Measurements from ENCODE around the gene THRB. TPM values are rescaled to one million over a fixed set of nuclear protein-coding genes. Genes with fewer than 3 reads are reported as not detected.

The THRB gene
- total RNA-seq, 4 donors from 2014 or later = 19.8 to 25.8 (median 23.4) TPM

- WGBS, 2 donors = 70 to 74% methylated on average over 3 of the region's 3 CpGs
- no peak for TF ChIP-seq POLR2A (IDR thresholded peaks at IDR 0.05)
- no peak for TF ChIP-seq CTCF (IDR thresholded peaks at IDR 0.05)
- no peak for DNase-seq (ENCODE audit: low spot score in 2 of 2)
- no peak overlapping the region for H3K4me3 ChIP-seq (ENCODE audit: low read depth, poor library complexity, severe bottlenecking)
- intact Hi-C loops (cut with DNase I; ENCODE audit: low total_unique reads) = no loop called here
Observed at GRCh38 chr3:24523988-24524727, 29.5 kb upstream of the THRB start.

- no peak overlapping the region for H3K4me3 ChIP-seq (ENCODE audit: low read depth, poor library complexity, severe bottlenecking)
- TF ChIP-seq POLR2A (IDR thresholded peaks at IDR 0.05) = no peak
- TF ChIP-seq CTCF (IDR thresholded peaks at IDR 0.05) = no peak
- WGBS, 2 donors = 92 to 95% methylated on average over 2 of the region's 2 CpGs
- DNase-seq (ENCODE audit: low spot score in 2 of 2) = no peak
- intact Hi-C loops (cut with DNase I; ENCODE audit: low total_unique reads) = no loop called here
Observed at GRCh38 chr3:24523215-24523614, 28.6 kb upstream of the THRB start.

- peak in 1 of 2 donors; percentile 85 for DNase-seq (ENCODE audit: low spot score in 2 of 2)
- intact Hi-C loops (cut with DNase I; ENCODE audit: low total_unique reads) = no loop called here
Observed at GRCh38 chr3:24522146-24522579, 27.5 kb upstream of the THRB start.

GRCh38 chr3:24521420-24522145 is 26.9 kb upstream of the THRB start:
- peak; percentile 39 to 91 for DNase-seq (ENCODE audit: low spot score in 2 of 2)
- TF ChIP-seq POLR2A (IDR thresholded peaks at IDR 0.05) (no peak), CTCF (IDR thresholded peaks at IDR 0.05) (no peak)
- 0 to 2% methylated on average over 38 to 43 of the region's 79 CpGs for WGBS, 2 donors
- intact Hi-C loops (cut with DNase I; ENCODE audit: low total_unique reads) = no loop called here
- peak overlapping the region; percentile 43 for H3K4me3 ChIP-seq (ENCODE audit: low read depth, poor library complexity, severe bottlenecking)

More at GRCh38 chr3:24522146-24522579, 27.5 kb upstream of the THRB start:
- WGBS, 2 donors = 48 to 62% methylated on average over 8 to 14 of the region's 16 CpGs
- no peak overlapping the region for H3K4me3 ChIP-seq (ENCODE audit: low read depth, poor library complexity, severe bottlenecking)
- TF ChIP-seq CTCF (IDR thresholded peaks at IDR 0.05) = no peak
- no peak for TF ChIP-seq POLR2A (IDR thresholded peaks at IDR 0.05)

- TF ChIP-seq CTCF (IDR thresholded peaks at IDR 0.05) (no peak), POLR2A (IDR thresholded peaks at IDR 0.05) (no peak)
- intact Hi-C loops (cut with DNase I; ENCODE audit: low total_unique reads) = no loop called here
- DNase-seq (ENCODE audit: low spot score in 2 of 2) = no peak
- H3K4me3 ChIP-seq (ENCODE audit: low read depth, poor library complexity, severe bottlenecking) = peak overlapping the region; percentile 43
- 9 to 10% methylated on average over 7 to 8 of the region's 8 CpGs for WGBS, 2 donors
Observed at GRCh38 chr3:24520976-24521419, 26.3 kb upstream of the THRB start.
